WTC11 (cell line): ENCODE data around the gene ATF4. TPM values are rescaled to one million over a fixed set of nuclear protein-coding genes. Genes with fewer than 3 reads are reported as not detected.

Source experiments
- ATAC-seq: fragments of 200-7000 bp; cut with Tn5 transposase; 2 replicates; pipeline ENCODE4 v1.10.0; 2021; ENCODE audit warnings: mild to moderate bottlenecking, moderate library complexity
- CTCF ChIA-PET: fragments of 300-600 bp; sonication (Branson Sonifier 250); formaldehyde crosslinking; loops from one replicate; lab custom pipeline; 2021; ENCODE audit warnings: antibody characterized with exemption; lab: Charles Lee
- POLR2A ChIA-PET: fragments of 350-600 bp; sonication (Branson Sonifier 250); formaldehyde crosslinking; loops from one replicate; lab custom pipeline; 2021; ENCODE audit warnings: antibody characterized with exemption; lab: Charles Lee
- DNase-seq: peaks from one replicate; pipeline ENCODE4 v3.0.0; 2021; ENCODE audit warnings: low spot score
- H3K27ac Mint-ChIP-seq: 2 replicates; pipeline ENCODE4 v1.8.0; 2021; ENCODE audit warnings: mixed read lengths
- H3K27me3 Mint-ChIP-seq: 2 replicates; pipeline ENCODE4 v1.8.0; 2021; ENCODE audit warnings: low read depth, mild to moderate bottlenecking, moderate library complexity, mixed read lengths
- H3K36me3 Mint-ChIP-seq: 2 replicates; pipeline ENCODE4 v1.8.0; 2021; ENCODE audit warnings: mixed read lengths
- H3K4me1 Mint-ChIP-seq: 2 replicates; pipeline ENCODE4 v1.8.0; 2022; ENCODE audit warnings: mixed read lengths
- H3K4me3 Mint-ChIP-seq: 2 replicates; pipeline ENCODE4 v1.8.0; 2021; ENCODE audit warnings: mild to moderate bottlenecking, moderate library complexity, mixed read lengths
- H3K9me3 Mint-ChIP-seq: 2 replicates; pipeline ENCODE4 v1.8.0; 2021; ENCODE audit warnings: mixed read lengths
- CBFB ChIP-seq: sonication (generic); formaldehyde crosslinking; IDR thresholded peaks from 2 replicates; pipeline ENCODE4 v1.8.1; 2022; ENCODE audit warnings: mild to moderate bottlenecking, low read depth, missing genetic modification reagents
- FOXK1 ChIP-seq: sonication (generic); formaldehyde crosslinking; IDR thresholded peaks from 2 replicates; pipeline ENCODE4 v1.8.0; 2022; ENCODE audit warnings: mild to moderate bottlenecking, moderate library complexity, missing genetic modification reagents
- KAT7 ChIP-seq: sonication (generic); formaldehyde crosslinking; IDR thresholded peaks from 2 replicates; pipeline ENCODE4 v1.8.1; 2023; ENCODE audit warnings: missing genetic modification reagents, mild to moderate bottlenecking, borderline replicate concordance
- NFATC4 ChIP-seq: fragments of 250-450 bp; sonication (Bioruptor Pico); IDR thresholded peaks from 2 replicates; pipeline ENCODE4 v1.9.0; 2021; ENCODE audit warnings: mild to moderate bottlenecking
- NFYB ChIP-seq: sonication (generic); formaldehyde crosslinking; conservative IDR thresholded peaks from 2 replicates; pipeline ENCODE4 v1.8.0; 2022; ENCODE audit warnings: low read depth, missing genetic modification reagents
- NR2C2 ChIP-seq: sonication (generic); formaldehyde crosslinking; IDR thresholded peaks from 2 replicates; pipeline ENCODE4 v1.8.0; 2022; ENCODE audit warnings: mild to moderate bottlenecking, missing genetic modification reagents
- OVOL2 ChIP-seq: fragments of 250-450 bp; sonication (Bioruptor Pico); IDR thresholded peaks from 2 replicates; pipeline ENCODE4 v1.9.0; 2021; ENCODE audit warnings: mild to moderate bottlenecking, borderline replicate concordance
- TCF7 ChIP-seq: sonication (generic); formaldehyde crosslinking; IDR thresholded peaks from 2 replicates; pipeline ENCODE4 v1.8.0; 2022; ENCODE audit warnings: mild to moderate bottlenecking, low read depth, missing genetic modification reagents, moderate library complexity
- TP53 ChIP-seq: sonication (generic); formaldehyde crosslinking; IDR thresholded peaks from 2 replicates; pipeline ENCODE4 v1.8.1; 2023; ENCODE audit warnings: mild to moderate bottlenecking, missing genetic modification reagents
- ZBTB21 ChIP-seq: sonication (generic); formaldehyde crosslinking; IDR thresholded peaks from 2 replicates; pipeline ENCODE4 v1.8.1; 2023; ENCODE audit warnings: mild to moderate bottlenecking, missing genetic modification reagents, borderline replicate concordance
- ZNF416 ChIP-seq: fragments of 250-450 bp; sonication (Bioruptor Pico); IDR thresholded peaks from 2 replicates; pipeline ENCODE4 v1.9.0; 2021; ENCODE audit warnings: mild to moderate bottlenecking, inconsistent platforms
- ZNF671 ChIP-seq: fragments of 250-450 bp; sonication (Bioruptor Pico); IDR thresholded peaks from 2 replicates; pipeline ENCODE4 v1.8.0; 2021; ENCODE audit warnings: mild to moderate bottlenecking
- total RNA-seq: library from RNA; stranded (reverse); gene quantifications from 3 replicates; pipeline ENCODE4 v1.2.3, GENCODE V29; 2021
- TF ChIP-seq, protein P1 (sequence below): sonication (generic); formaldehyde crosslinking; conservative IDR thresholded peaks from 2 replicates; pipeline ENCODE4 v1.8.1; 2022; ENCODE audit warnings: mild to moderate bottlenecking, missing genetic modification reagents
- TF ChIP-seq, protein P2 (sequence below): sonication (generic); formaldehyde crosslinking; IDR thresholded peaks from 2 replicates; pipeline ENCODE4 v1.8.0; 2022; ENCODE audit warnings: mild to moderate bottlenecking, missing genetic modification reagents
- TF ChIP-seq, protein P3 (sequence below): sonication (generic); formaldehyde crosslinking; IDR thresholded peaks from 2 replicates; pipeline ENCODE4 v1.8.1; 2022; ENCODE audit warnings: low read depth, mild to moderate bottlenecking, moderate library complexity, missing genetic modification reagents, borderline replicate concordance
- TF ChIP-seq, protein P4 (sequence below): sonication (generic); formaldehyde crosslinking; IDR thresholded peaks from 2 replicates; pipeline ENCODE4 v1.8.0; 2022; ENCODE audit warnings: mild to moderate bottlenecking, missing genetic modification reagents
- TF ChIP-seq, protein P5 (sequence below): sonication (generic); formaldehyde crosslinking; IDR thresholded peaks from 2 replicates; pipeline ENCODE4 v1.8.1; 2023; ENCODE audit warnings: mild to moderate bottlenecking, missing genetic modification reagents, moderate library complexity
- TF ChIP-seq, protein P6 (sequence below): sonication (generic); formaldehyde crosslinking; IDR thresholded peaks from 2 replicates; pipeline ENCODE4 v1.8.1; 2023; ENCODE audit warnings: mild to moderate bottlenecking, moderate library complexity, missing genetic modification reagents
- TF ChIP-seq, protein P7 (sequence below): sonication (generic); formaldehyde crosslinking; IDR thresholded peaks from 2 replicates; pipeline ENCODE4 v1.8.0; 2023; ENCODE audit warnings: mild to moderate bottlenecking, missing genetic modification reagents

The ATF4 gene
- total RNA-seq, 1 experiment from 2014 or later, result 460 TPM

DNA sequence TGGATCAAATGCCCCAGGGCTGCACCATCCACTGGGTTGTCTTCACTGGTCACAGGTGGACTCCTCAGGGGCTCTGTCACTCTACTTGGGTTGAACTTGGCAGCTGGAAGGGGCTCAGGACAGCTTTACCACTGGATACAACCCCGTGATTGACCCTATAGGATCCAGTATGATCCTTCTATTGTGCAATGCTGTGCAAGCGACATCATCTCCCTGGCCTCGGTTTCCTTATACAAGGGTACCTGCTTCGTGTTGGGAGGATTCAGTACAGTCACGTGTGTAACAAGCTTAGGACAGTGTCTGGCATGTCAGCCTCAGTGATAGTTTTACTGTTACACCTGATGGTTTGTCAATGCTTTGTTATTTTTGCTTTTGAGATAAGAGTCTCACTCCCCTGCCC lies 38.8 kb upstream of the ATF4 start:
- Mint-ChIP-seq H3K4me3 (no peak overlapping the region), H3K9me3 (no peaks in the 10 kb centered on the region), H3K27me3 (no peaks in the 10 kb centered on the region; the same call in 1 of the 2 replicates), H3K27ac (no peak overlapping the region), H3K36me3 (no peaks in the 10 kb centered on the region), H3K4me1 (no peaks in the 10 kb centered on the region)
- ATAC-seq (no peak), DNase-seq (no peak)
- POLR2A ChIA-PET, result interaction anchor here (0.7 kb wide), 1 partner anchor 1393 kb away, joined by 4 read pairs; no protein-coding TSS in a partner anchor
- TF ChIP-seq, protein P1, sequence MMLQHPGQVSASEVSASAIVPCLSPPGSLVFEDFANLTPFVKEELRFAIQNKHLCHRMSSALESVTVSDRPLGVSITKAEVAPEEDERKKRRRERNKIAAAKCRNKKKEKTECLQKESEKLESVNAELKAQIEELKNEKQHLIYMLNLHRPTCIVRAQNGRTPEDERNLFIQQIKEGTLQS (CRISPR knock-in tag), result no peak
- TF ChIP-seq, protein P2, sequence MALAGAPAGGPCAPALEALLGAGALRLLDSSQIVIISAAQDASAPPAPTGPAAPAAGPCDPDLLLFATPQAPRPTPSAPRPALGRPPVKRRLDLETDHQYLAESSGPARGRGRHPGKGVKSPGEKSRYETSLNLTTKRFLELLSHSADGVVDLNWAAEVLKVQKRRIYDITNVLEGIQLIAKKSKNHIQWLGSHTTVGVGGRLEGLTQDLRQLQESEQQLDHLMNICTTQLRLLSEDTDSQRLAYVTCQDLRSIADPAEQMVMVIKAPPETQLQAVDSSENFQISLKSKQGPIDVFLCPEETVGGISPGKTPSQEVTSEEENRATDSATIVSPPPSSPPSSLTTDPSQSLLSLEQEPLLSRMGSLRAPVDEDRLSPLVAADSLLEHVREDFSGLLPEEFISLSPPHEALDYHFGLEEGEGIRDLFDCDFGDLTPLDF (CRISPR knock-in tag), result no peak
- TF ChIP-seq TCF7 (CRISPR knock-in tag) (no peak), KAT7 (CRISPR knock-in tag) (no peak), NR2C2 (CRISPR knock-in tag) (no peak), NFYB (CRISPR knock-in tag) (no peak), CBFB (no peak), ZNF416 (CRISPR knock-in tag) (no peak), NFATC4 (no peak), ZBTB21 (CRISPR knock-in tag) (no peak), FOXK1 (CRISPR knock-in tag) (no peak), OVOL2 (CRISPR knock-in tag) (no peak), TP53 (CRISPR knock-in tag) (no peak), ZNF671 (no peak)
- TF ChIP-seq, protein P3, sequence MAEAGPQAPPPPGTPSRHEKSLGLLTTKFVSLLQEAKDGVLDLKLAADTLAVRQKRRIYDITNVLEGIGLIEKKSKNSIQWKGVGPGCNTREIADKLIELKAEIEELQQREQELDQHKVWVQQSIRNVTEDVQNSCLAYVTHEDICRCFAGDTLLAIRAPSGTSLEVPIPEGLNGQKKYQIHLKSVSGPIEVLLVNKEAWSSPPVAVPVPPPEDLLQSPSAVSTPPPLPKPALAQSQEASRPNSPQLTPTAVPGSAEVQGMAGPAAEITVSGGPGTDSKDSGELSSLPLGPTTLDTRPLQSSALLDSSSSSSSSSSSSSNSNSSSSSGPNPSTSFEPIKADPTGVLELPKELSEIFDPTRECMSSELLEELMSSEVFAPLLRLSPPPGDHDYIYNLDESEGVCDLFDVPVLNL (CRISPR knock-in tag), result no peak
- TF ChIP-seq, protein P4, sequence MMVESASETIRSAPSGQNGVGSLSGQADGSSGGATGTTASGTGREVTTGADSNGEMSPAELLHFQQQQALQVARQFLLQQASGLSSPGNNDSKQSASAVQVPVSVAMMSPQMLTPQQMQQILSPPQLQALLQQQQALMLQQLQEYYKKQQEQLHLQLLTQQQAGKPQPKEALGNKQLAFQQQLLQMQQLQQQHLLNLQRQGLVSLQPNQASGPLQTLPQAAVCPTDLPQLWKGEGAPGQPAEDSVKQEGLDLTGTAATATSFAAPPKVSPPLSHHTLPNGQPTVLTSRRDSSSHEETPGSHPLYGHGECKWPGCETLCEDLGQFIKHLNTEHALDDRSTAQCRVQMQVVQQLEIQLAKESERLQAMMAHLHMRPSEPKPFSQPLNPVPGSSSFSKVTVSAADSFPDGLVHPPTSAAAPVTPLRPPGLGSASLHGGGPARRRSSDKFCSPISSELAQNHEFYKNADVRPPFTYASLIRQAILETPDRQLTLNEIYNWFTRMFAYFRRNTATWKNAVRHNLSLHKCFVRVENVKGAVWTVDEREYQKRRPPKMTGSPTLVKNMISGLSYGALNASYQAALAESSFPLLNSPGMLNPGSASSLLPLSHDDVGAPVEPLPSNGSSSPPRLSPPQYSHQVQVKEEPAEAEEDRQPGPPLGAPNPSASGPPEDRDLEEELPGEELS (CRISPR knock-in tag), result no peak
- TF ChIP-seq, protein P5, sequence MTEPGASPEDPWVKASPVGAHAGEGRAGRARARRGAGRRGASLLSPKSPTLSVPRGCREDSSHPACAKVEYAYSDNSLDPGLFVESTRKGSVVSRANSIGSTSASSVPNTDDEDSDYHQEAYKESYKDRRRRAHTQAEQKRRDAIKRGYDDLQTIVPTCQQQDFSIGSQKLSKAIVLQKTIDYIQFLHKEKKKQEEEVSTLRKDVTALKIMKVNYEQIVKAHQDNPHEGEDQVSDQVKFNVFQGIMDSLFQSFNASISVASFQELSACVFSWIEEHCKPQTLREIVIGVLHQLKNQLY, result no peak
- TF ChIP-seq, protein P6, sequence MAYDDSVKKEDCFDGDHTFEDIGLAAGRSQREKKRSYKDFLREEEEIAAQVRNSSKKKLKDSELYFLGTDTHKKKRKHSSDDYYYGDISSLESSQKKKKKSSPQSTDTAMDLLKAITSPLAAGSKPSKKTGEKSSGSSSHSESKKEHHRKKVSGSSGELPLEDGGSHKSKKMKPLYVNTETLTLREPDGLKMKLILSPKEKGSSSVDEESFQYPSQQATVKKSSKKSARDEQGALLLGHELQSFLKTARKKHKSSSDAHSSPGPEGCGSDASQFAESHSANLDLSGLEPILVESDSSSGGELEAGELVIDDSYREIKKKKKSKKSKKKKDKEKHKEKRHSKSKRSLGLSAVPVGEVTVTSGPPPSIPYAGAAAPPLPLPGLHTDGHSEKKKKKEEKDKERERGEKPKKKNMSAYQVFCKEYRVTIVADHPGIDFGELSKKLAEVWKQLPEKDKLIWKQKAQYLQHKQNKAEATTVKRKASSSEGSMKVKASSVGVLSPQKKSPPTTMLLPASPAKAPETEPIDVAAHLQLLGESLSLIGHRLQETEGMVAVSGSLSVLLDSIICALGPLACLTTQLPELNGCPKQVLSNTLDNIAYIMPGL (CRISPR knock-in tag), result no peak
- TF ChIP-seq, protein P7, sequence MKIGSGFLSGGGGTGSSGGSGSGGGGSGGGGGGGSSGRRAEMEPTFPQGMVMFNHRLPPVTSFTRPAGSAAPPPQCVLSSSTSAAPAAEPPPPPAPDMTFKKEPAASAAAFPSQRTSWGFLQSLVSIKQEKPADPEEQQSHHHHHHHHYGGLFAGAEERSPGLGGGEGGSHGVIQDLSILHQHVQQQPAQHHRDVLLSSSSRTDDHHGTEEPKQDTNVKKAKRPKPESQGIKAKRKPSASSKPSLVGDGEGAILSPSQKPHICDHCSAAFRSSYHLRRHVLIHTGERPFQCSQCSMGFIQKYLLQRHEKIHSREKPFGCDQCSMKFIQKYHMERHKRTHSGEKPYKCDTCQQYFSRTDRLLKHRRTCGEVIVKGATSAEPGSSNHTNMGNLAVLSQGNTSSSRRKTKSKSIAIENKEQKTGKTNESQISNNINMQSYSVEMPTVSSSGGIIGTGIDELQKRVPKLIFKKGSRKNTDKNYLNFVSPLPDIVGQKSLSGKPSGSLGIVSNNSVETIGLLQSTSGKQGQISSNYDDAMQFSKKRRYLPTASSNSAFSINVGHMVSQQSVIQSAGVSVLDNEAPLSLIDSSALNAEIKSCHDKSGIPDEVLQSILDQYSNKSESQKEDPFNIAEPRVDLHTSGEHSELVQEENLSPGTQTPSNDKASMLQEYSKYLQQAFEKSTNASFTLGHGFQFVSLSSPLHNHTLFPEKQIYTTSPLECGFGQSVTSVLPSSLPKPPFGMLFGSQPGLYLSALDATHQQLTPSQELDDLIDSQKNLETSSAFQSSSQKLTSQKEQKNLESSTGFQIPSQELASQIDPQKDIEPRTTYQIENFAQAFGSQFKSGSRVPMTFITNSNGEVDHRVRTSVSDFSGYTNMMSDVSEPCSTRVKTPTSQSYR (CRISPR knock-in tag), result no peak
- CTCF ChIA-PET, result interaction anchor here (1.2 to 1.6 kb wide), 3 partner anchors 9 to 15 kb away, joined by 3 to 5 read pairs (median 4); no protein-coding TSS in a partner anchor
